Measurements from ENCODE around the gene ESRRG.

Gene ESRRG

GRCh38 chr1:216686860-216687766 is 36.1 kb downstream of the ESRRG start:
- H3K4me3 ChIP-seq (ENCODE audit: low read depth, low read length), result no peak overlapping the region

DNA sequence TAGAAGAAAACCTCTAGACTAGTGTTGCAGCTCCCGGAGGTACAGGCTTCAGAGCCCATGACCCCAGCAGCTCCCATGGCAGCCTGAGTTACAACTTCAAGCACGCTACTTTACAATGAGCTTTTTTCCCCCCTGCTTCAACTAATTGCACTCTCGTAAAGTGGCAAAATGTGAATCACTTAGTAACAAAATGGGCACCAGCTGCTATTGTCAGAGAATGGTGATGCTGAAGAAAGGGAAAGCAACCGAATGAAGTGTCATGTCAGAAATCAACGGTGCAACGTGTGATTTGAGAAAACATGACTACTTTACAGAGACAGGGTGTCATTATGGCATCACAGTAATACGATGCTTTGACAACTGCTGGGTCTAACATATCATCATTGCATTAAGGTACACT is 40.5 kb downstream of the ESRRG start:
- H3K4me3 ChIP-seq (ENCODE audit: low read depth, low read length), result no peak overlapping the region
- TF ChIP-seq, protein P1, sequence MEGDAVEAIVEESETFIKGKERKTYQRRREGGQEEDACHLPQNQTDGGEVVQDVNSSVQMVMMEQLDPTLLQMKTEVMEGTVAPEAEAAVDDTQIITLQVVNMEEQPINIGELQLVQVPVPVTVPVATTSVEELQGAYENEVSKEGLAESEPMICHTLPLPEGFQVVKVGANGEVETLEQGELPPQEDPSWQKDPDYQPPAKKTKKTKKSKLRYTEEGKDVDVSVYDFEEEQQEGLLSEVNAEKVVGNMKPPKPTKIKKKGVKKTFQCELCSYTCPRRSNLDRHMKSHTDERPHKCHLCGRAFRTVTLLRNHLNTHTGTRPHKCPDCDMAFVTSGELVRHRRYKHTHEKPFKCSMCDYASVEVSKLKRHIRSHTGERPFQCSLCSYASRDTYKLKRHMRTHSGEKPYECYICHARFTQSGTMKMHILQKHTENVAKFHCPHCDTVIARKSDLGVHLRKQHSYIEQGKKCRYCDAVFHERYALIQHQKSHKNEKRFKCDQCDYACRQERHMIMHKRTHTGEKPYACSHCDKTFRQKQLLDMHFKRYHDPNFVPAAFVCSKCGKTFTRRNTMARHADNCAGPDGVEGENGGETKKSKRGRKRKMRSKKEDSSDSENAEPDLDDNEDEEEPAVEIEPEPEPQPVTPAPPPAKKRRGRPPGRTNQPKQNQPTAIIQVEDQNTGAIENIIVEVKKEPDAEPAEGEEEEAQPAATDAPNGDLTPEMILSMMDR (IDR thresholded peaks at IDR 0.05; ENCODE audit: low read depth, low read length), result no peak

More at GRCh38 chr1:216686860-216687766, 36.1 kb downstream of the ESRRG start:
- TF ChIP-seq, protein P1 (IDR thresholded peaks at IDR 0.05; ENCODE audit: low read depth, low read length), result no peak

- H3K4me3 ChIP-seq (ENCODE audit: low read depth, low read length), result no peak overlapping the region
- TF ChIP-seq, protein P1 (IDR thresholded peaks at IDR 0.05; ENCODE audit: low read depth, low read length), result no peak
Measured at GRCh38 chr1:216679108-216679507, 44.1 kb downstream of the ESRRG start.

DNA sequence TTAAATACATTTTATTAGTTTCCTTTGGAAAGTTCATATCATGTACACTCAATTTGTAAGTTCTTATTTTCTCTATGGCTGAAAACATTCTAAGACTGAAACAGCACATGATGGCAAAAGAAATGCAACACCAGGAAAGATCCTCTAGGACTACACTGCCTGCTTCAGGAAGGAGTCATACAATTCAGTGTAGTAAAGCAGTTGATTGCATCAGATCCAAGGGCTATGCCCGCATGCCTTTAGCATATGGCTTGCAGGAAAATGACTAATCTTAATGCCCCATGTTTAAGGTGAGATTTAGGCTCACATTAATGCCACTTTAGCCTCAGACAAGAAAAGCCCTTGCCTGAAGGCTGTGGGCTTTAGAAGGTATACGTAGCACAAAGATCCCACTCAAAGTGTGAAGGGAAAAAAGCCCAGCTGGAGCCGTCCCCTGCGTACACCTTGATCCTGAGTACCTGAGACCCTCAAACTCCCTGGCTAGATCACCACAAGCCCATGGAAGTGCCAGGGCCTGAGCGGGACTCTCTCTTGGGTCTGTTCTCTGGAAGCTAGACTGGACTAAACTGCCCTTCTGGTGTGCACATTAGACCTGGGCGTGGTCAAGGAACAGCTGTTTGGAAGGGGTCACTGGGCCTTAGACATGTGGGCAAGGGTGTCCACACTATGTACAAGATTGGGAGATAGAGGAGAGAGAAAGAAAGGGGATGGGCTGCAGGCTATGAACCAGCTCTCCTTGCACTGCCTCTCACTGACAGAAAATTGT is 52.9 kb downstream of the ESRRG start:
- H3K4me3 ChIP-seq (ENCODE audit: low read depth, low read length), result no peak overlapping the region
- TF ChIP-seq, protein P1 (IDR thresholded peaks at IDR 0.05; ENCODE audit: low read depth, low read length), result no peak

GRCh38 chr1:216666441-216666840 is 56.8 kb downstream of the ESRRG start:
- TF ChIP-seq, protein P1 (IDR thresholded peaks at IDR 0.05; ENCODE audit: low read depth, low read length), result no peak
- no peak overlapping the region for H3K4me3 ChIP-seq (ENCODE audit: low read depth, low read length)

GRCh38 chr1:216665856-216666255 is 57.4 kb downstream of the ESRRG start:
- H3K4me3 ChIP-seq (ENCODE audit: low read depth, low read length), result no peak overlapping the region
- TF ChIP-seq, protein P1 (IDR thresholded peaks at IDR 0.05; ENCODE audit: low read depth, low read length), result no peak

- H3K4me3 ChIP-seq (ENCODE audit: low read depth, low read length), result no peak overlapping the region
- TF ChIP-seq, protein P1 (IDR thresholded peaks at IDR 0.05; ENCODE audit: low read depth, low read length), result no peak
Measured at GRCh38 chr1:216665406-216665805, 57.8 kb downstream of the ESRRG start.
